GM19438 (cell line): ENCODE measurements around the gene PDK1.
"Not testable (repeated sequence)": the region's sequence is repeated elsewhere in the genome, so short reads cannot be mapped to it uniquely, and the experiment has no call there.

ENCODE experiments used
- ATAC-seq: cut with Tn5 transposase; IDR thresholded peaks from one replicate; pipeline ENCODE4 v1.9.1; 2021; ENCODE audit warnings: low read depth; ENCODE audit not compliant: unreplicated experiment

PDK1 gene

GRCh38 chr2:172551271-172551670, 4.6 kb upstream of the PDK1 start:
- no peak for ATAC-seq

GRCh38 chr2:172552547-172553291, 3.2 kb upstream of the PDK1 start:
- ATAC-seq: no peak

- no peak for ATAC-seq
These were observed 1.3 kb upstream of the PDK1 start for GRCh38 chr2:172554352-172555271.

GRCh38 chr2:172555272-172555521, 693 bp upstream of the PDK1 start:
- no peak for ATAC-seq

GRCh38 chr2:172556284-172557033, 569 bp downstream of the PDK1 start:
- ATAC-seq: peak; percentile 71

GRCh38 chr2:172558372-172558771, 2.5 kb downstream of the PDK1 start:
- no peak for ATAC-seq

GRCh38 chr2:172560721-172561120, 4.8 kb downstream of the PDK1 start:
- ATAC-seq: no peak

GRCh38 chr2:172561270-172561669, 5.4 kb downstream of the PDK1 start:
- no peak for ATAC-seq

GRCh38 chr2:172562298-172562697, 6.4 kb downstream of the PDK1 start:
- ATAC-seq: no peak

- ATAC-seq: no peak
These were observed 8.5 kb downstream of the PDK1 start for GRCh38 chr2:172564376-172564775.

GRCh38 chr2:172571245-172571644, 15.4 kb downstream of the PDK1 start:
- no peak for ATAC-seq

- ATAC-seq: no peak
These were observed 17.1 kb downstream of the PDK1 start for GRCh38 chr2:172572981-172573380.

GRCh38 chr2:172574965-172575364, 19.1 kb downstream of the PDK1 start:
- no peak for ATAC-seq

- no peak for ATAC-seq
These were observed 22.2 kb downstream of the PDK1 start for GRCh38 chr2:172578054-172578453.

GRCh38 chr2:172578860-172579512, 23.1 kb downstream of the PDK1 start:
- no peak for ATAC-seq

- no peak for ATAC-seq
These were observed 24.7 kb downstream of the PDK1 start for GRCh38 chr2:172580544-172580943.

- no peak for ATAC-seq
These were observed 26.8 kb downstream of the PDK1 start for GRCh38 chr2:172582656-172583055.

GRCh38 chr2:172586245-172586891, 30.5 kb downstream of the PDK1 start:
- no peak for ATAC-seq

- not testable (repeated sequence) for ATAC-seq
These were observed 31.3 kb downstream of the PDK1 start for GRCh38 chr2:172587231-172587630.

- no peak for ATAC-seq
These were observed 33.0 kb downstream of the PDK1 start for GRCh38 chr2:172588931-172589330.
